ENCODE measurements around the gene DUSP9. TPM values are rescaled to one million over a fixed set of nuclear protein-coding genes. Genes with fewer than 3 reads are reported as not detected.

Gene DUSP9
- total and polyA plus RNA-seq, 12 donors = 0.11 to 15.9 (median 0.24) TPM; not detected in 6

DNA sequence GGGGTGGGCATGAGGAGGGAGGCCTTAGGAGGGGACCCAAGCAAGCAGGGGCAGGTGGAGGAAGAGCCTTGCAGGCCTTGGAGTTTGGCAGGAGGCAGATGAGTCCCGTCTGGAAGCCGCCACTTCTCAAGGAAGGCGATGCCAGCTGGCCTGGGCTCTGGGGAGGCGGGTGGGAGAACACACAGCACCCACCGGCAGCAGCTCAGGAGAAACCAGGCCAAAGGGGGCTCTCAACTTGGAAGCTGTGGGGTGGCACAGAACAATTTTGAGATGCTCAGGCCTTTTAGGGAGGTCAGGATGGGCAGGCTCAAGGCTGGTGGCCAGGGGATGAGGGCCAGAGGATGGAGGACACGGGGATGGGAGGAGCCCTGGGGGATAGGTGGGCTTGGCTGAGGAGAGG is 11.6 kb upstream of the DUSP9 start:
- Histone ChIP-seq H3K4me3 (no peak overlapping the region), H3K36me3 (replicated peaks in 1 of 2) (no peaks in the 10 kb centered on the region), H3K27ac (no peak overlapping the region), H3K27me3 (peaks cover 4% of the 10 kb centered on the region), H3K9me3 (replicated peaks in 1 of 3) (no peaks in the 10 kb centered on the region), H3K4me1 (replicated peaks in 1 of 2) (no peaks in the 10 kb centered on the region)
- intact Hi-C loops (cut with DNase I) = no loop called here
- TF ChIP-seq POLR2A (IDR thresholded peaks at IDR 0.05) = no peak
- no peak for TF ChIP-seq CTCF (IDR thresholded peaks at IDR 0.05)
- 82 to 97% (median 90%) methylated on average over 5 to 6 of the region's 6 CpGs for WGBS, 4 donors
- DNase-seq = peak in 1 of 7 donors; percentile 4

- intact Hi-C loops (cut with DNase I) = no loop called here
- H3K36me3 ChIP-seq (replicated peaks in 1 of 2) = no peaks in the 10 kb centered on the region
- peaks cover 8% of the 10 kb centered on the region for H3K27me3 ChIP-seq
- TF ChIP-seq POLR2A (IDR thresholded peaks at IDR 0.05) (no peak), CTCF (IDR thresholded peaks at IDR 0.05) (peak in 1 of 6 experiments; percentile 17)
- H3K4me1 ChIP-seq (replicated peaks in 1 of 2) = no peaks in the 10 kb centered on the region
- H3K27ac ChIP-seq = no peak overlapping the region
- WGBS, 4 donors = 73 to 100% (median 82%) methylated on average over 4 to 21 of the region's 21 CpGs
- H3K9me3 ChIP-seq (replicated peaks in 1 of 3) = no peaks in the 10 kb centered on the region
- H3K4me3 ChIP-seq = no peak overlapping the region
- DNase-seq = peak in 1 of 7 donors; percentile 11
Measured at GRCh38 chrX:153635788-153636668, 11.0 kb upstream of the DUSP9 start.

DNA sequence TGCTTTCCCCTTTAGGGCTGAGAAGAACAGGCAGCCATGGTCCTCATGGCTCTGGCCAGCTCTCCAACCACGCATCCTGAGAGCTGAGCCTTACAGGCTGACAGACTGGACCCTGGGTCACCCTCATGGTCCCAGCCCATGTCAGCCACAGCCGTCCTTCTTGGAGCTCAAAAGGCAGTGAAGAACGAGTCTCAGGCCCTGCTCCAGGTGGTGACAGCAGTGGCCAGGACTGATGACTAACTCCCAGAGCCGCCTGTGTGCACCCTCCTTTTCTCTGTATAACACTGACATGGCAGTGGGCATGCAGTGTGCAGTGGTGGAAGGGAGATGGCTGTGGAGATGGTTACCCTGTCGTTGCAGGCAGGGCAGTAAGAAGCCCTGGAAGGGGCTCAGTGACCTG is 10.3 kb upstream of the DUSP9 start:
- no peak overlapping the region for H3K27ac ChIP-seq
- DNase-seq = peak in 1 of 7 donors; percentile 1
- 52 to 80% (median 64%) methylated on average over 2 to 5 of the region's 5 CpGs for WGBS, 4 donors
- H3K9me3 ChIP-seq (replicated peaks in 1 of 3) = no peaks in the 10 kb centered on the region
- H3K4me3 ChIP-seq = no peak overlapping the region
- peaks cover 15% of the 10 kb centered on the region for H3K27me3 ChIP-seq
- no peaks in the 10 kb centered on the region for H3K36me3 ChIP-seq (replicated peaks in 1 of 2)
- intact Hi-C loops (cut with DNase I) = no loop called here
- H3K4me1 ChIP-seq (replicated peaks in 1 of 2) = no peaks in the 10 kb centered on the region
- no peak for TF ChIP-seq POLR2A (IDR thresholded peaks at IDR 0.05)

DNA sequence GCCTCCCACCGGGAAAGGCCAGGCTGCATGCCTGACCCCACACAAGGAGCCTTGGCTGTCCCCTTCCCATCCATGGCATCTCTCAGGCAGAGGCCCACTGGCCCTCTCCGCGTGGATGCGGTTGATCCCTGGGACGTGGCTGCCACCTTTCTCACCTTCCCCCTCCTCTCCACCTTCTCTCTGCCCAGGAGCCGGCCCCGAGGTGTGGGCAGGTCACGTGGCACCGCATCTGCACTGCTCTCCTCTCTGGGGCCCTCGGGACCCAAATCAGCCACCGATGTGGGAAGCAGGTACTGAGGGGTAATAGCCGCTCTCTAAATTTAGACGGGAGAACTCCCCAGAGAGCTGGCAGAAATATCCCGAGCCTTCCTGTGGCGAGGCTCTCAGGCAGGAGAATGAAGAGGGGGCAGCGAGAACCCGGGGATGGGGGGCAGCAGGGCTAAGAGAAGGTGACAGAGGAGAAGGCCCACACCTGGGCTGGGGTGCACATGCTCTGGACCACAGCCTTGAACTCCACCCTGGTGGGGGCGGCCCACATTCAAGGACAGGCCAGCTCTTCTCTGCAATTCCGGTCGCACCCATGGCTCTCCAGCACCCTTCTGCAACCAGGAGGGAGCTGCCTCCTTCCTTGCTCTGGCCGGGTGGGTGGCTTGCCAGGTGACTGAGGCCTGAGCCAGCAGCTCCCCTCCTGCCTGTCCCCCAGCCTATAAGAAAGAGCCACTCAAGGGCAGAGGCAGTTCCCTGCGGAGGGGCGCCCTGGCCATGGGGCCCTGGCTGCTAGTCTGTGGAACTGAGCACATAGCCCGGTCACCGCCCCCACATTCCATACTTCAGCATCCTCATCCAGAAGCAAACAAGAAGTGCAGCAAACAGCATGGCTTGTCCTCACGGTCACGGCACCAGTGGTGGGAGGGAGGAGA is 9.6 kb upstream of the DUSP9 start:
- H3K4me3 ChIP-seq = no peak overlapping the region
- intact Hi-C loops (cut with DNase I) = no loop called here
- 83 to 96% (median 85%) methylated on average over 7 to 24 of the region's 27 CpGs for WGBS, 4 donors
- no peak overlapping the region for H3K27ac ChIP-seq
- no peaks in the 10 kb centered on the region for H3K36me3 ChIP-seq (replicated peaks in 1 of 2)
- TF ChIP-seq CTCF (IDR thresholded peaks at IDR 0.05) (no peak), POLR2A (IDR thresholded peaks at IDR 0.05) (no peak)
- no peaks in the 10 kb centered on the region for H3K9me3 ChIP-seq (replicated peaks in 1 of 3)
- DNase-seq = peak in 1 of 7 donors; percentile 10
- H3K27me3 ChIP-seq = peaks cover 21% of the 10 kb centered on the region
- H3K4me1 ChIP-seq (replicated peaks in 1 of 2) = peaks cover 0 to 6% of the 10 kb centered on the region in 2 donors
